Measurements from ENCODE around the gene TCIRG1.

The TCIRG1 gene

DNA sequence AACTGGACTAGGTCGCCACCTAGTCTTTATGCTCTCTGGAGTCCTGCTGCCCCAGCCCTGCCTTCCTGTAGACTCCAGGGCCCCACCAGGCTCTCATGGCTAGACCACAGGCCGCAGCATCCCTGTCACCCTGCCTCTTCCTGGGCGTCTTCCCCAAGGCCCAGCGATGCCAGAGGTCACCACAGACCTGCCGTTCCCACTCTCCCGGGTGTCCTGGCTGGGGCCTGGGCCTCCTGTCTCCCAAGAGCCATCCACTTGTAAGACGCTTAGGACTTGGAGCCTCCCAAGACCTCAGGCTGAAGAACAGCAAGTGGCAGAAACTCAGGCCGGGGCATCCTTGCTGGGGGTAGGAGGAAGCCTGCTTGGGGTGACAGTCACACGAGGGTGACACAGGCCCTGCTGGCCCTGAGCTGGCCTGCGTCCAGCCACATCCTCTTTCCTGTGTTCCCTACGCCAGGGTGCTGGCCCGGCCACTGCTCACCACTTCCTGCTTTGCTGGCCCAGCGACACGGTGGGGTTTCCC, 2.0 kb upstream of the TCIRG1 start:
- Histone ChIP-seq H3K27ac (ENCODE audit: low read depth, low read length) (peak overlapping the region; percentile 29; the same call in 1 of the 2 replicates), H3F3A (ENCODE audit: insufficient read depth) (no peaks in the 10 kb centered on the region; the same call in 1 of the 2 replicates), H3K4me3 (ENCODE audit: insufficient read depth, low read length, poor library complexity, severe bottlenecking) (no peak overlapping the region), H2AFZ (ENCODE audit: low read depth, low read length, severe bottlenecking) (no peak overlapping the region), H4K20me1 (ENCODE audit: low read depth, low read length) (no peaks in the 10 kb centered on the region), H3K9me3 (ENCODE audit: insufficient read depth, low read length) (no peaks in the 10 kb centered on the region), H3K9ac (ENCODE audit: low read length) (no peak overlapping the region), H3K9me2 (replicated peaks; ENCODE audit: insufficient read depth, low read length) (no peaks in the 10 kb centered on the region), H3K36me3 (ENCODE audit: low read length) (no peaks in the 10 kb centered on the region), H3K79me2 (ENCODE audit: insufficient read depth, low read length) (peaks cover 32% of the 10 kb centered on the region), H3K27me3 (ENCODE audit: low read length) (no peaks in the 10 kb centered on the region), H3K4me2 (ENCODE audit: low read depth, low read length, poor library complexity, severe bottlenecking) (no peak overlapping the region)
- TF ChIP-seq, protein P1, sequence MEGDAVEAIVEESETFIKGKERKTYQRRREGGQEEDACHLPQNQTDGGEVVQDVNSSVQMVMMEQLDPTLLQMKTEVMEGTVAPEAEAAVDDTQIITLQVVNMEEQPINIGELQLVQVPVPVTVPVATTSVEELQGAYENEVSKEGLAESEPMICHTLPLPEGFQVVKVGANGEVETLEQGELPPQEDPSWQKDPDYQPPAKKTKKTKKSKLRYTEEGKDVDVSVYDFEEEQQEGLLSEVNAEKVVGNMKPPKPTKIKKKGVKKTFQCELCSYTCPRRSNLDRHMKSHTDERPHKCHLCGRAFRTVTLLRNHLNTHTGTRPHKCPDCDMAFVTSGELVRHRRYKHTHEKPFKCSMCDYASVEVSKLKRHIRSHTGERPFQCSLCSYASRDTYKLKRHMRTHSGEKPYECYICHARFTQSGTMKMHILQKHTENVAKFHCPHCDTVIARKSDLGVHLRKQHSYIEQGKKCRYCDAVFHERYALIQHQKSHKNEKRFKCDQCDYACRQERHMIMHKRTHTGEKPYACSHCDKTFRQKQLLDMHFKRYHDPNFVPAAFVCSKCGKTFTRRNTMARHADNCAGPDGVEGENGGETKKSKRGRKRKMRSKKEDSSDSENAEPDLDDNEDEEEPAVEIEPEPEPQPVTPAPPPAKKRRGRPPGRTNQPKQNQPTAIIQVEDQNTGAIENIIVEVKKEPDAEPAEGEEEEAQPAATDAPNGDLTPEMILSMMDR (IDR thresholded peaks at IDR 0.05; ENCODE audit: insufficient read depth, low read length, poor library complexity, severe bottlenecking) = no peak
- no peak for TF ChIP-seq EZH2phosphoT487 (conservative IDR thresholded peaks at IDR 0.05; ENCODE audit: low read length)

DNA sequence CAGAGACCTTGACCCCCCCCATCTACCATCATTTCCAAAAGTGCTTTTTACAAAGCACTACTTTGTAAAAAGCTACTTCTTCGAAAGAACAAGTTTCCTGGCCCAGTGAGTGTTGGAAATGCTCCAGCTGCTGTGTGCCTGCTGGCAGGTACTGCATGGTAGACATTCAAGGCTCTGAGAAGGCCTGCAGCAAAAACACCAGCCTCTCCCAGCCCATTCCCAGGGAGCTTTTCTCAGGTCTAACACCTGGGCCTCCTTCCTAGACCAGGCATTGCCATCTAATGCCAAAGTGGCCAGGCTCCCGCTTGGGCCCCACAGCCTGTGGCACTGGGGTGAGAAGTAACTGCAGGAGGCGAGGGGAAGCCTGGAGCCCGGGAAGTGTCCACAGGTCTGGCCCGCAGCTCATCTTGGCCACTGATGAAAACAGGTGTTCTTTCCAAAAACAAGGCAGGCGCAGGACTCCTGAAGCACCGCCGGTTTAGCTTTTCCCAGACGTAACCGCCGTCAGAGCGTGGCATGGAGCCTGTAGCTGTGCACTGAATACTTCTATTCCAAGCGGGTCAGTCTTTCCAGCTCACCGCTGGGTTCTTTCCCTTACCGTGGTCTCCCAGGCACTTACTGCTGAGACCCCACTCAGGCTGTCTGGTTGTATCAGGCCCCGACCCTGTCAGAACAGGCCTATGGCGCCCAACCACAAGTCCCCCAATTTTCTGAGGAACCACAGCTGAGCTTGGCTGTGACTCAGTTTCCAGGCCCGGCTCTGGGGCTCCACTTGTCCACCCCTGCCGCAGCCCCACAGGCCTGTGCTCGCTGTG, 1.2 kb upstream of the TCIRG1 start:
- H4K20me1 ChIP-seq (ENCODE audit: low read depth, low read length) = no peaks in the 10 kb centered on the region
- no peaks in the 10 kb centered on the region for H3K9me3 ChIP-seq (ENCODE audit: insufficient read depth, low read length)
- H3K27me3 ChIP-seq (ENCODE audit: low read length) = no peaks in the 10 kb centered on the region
- peaks cover 25% of the 10 kb centered on the region for H3K79me2 ChIP-seq (ENCODE audit: insufficient read depth, low read length)
- H3K9me2 ChIP-seq (replicated peaks; ENCODE audit: insufficient read depth, low read length) = no peaks in the 10 kb centered on the region
- peak overlapping the region; percentile 29; the same call in 1 of the 2 replicates for H3K27ac ChIP-seq (ENCODE audit: low read depth, low read length)
- no peak overlapping the region for H3K4me2 ChIP-seq (ENCODE audit: low read depth, low read length, poor library complexity, severe bottlenecking)
- H3K36me3 ChIP-seq (ENCODE audit: low read length) = no peaks in the 10 kb centered on the region
- no peaks in the 10 kb centered on the region; the same call in 1 of the 2 replicates for H3F3A ChIP-seq (ENCODE audit: insufficient read depth)
- no peak overlapping the region for H3K4me3 ChIP-seq (ENCODE audit: insufficient read depth, low read length, poor library complexity, severe bottlenecking)
- TF ChIP-seq, protein P1 (IDR thresholded peaks at IDR 0.05; ENCODE audit: insufficient read depth, low read length, poor library complexity, severe bottlenecking) = no peak
- TF ChIP-seq EZH2phosphoT487 (conservative IDR thresholded peaks at IDR 0.05; ENCODE audit: low read length) = no peak
- peak overlapping the region; percentile 77; the same call in 1 of the 2 replicates for H3K9ac ChIP-seq (ENCODE audit: low read length)
- no peak overlapping the region for H2AFZ ChIP-seq (ENCODE audit: low read depth, low read length, severe bottlenecking)

DNA sequence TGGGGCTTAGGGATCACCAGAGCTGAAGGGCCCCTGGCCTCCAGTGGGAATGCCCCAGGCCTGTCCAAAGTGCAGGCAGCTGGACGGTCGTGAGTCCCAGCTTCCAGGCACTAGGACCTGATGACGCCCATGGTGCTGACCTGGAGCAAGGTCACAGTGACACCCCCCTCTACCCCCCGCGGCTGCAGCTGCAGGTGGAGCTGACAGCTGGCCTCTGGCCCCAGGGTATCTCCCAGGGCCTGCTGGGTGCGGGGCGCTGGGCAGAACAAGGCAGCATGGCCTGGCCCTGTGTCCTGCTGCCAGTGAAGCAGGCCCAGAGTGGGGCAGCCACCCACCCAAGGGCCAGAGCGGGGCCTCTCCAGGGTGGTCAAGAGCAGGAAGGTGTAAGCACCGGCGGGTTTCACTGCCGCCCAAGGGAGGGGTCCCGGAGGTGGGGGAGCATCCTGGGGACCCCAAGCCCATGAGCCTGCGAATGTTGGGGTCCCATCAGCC, 553 bp upstream of the TCIRG1 start:
- Histone ChIP-seq H3K9me3 (ENCODE audit: insufficient read depth, low read length) (no peaks in the 10 kb centered on the region), H3K4me3 (ENCODE audit: insufficient read depth, low read length, poor library complexity, severe bottlenecking) (peak overlapping the region; percentile 81), H3K27ac (ENCODE audit: low read depth, low read length) (peak overlapping the region; percentile 74), H4K20me1 (ENCODE audit: low read depth, low read length) (no peaks in the 10 kb centered on the region), H3K9ac (ENCODE audit: low read length) (peak overlapping the region; percentile 77), H2AFZ (ENCODE audit: low read depth, low read length, severe bottlenecking) (peak overlapping the region; percentile 78), H3F3A (ENCODE audit: insufficient read depth) (no peaks in the 10 kb centered on the region; the same call in 1 of the 2 replicates), H3K4me2 (ENCODE audit: low read depth, low read length, poor library complexity, severe bottlenecking) (peak overlapping the region; percentile 99), H3K36me3 (ENCODE audit: low read length) (no peaks in the 10 kb centered on the region), H3K9me2 (replicated peaks; ENCODE audit: insufficient read depth, low read length) (no peaks in the 10 kb centered on the region), H3K27me3 (ENCODE audit: low read length) (no peaks in the 10 kb centered on the region), H3K79me2 (ENCODE audit: insufficient read depth, low read length) (peaks cover 24% of the 10 kb centered on the region)
- TF ChIP-seq, protein P1 (IDR thresholded peaks at IDR 0.05; ENCODE audit: insufficient read depth, low read length, poor library complexity, severe bottlenecking) = no peak
- no peak for TF ChIP-seq EZH2phosphoT487 (conservative IDR thresholded peaks at IDR 0.05; ENCODE audit: low read length)

All from SU-DHL-6 (cell line).